ENCODE results near the gene LFNG.
A peak's percentile ranks its signal among the peaks of the same experiment; 100 is the strongest.
"Not testable (repeated sequence)": the region's sequence is repeated elsewhere in the genome, so short reads cannot be mapped to it uniquely, and the experiment has no call there.

LFNG gene

GRCh38 chr7:2523941-2524807 is 4.6 kb downstream of the LFNG start:
- Mint-ChIP-seq H3K27me3 (no peaks in the 10 kb centered on the region), H3K4me1 (peaks cover 58% of the 10 kb centered on the region), H3K27ac (no peak overlapping the region), H3K4me3 (no peak overlapping the region), H3K36me3 (ENCODE audit: low read depth) (peaks cover 2% of the 10 kb centered on the region), H3K9me3 (no peaks in the 10 kb centered on the region)
- DNase-seq (no peak), ATAC-seq (no peak)

GRCh38 chr7:2524808-2525657 is 5.5 kb downstream of the LFNG start:
- no peak overlapping the region for H3K4me3 Mint-ChIP-seq
- no peak for ATAC-seq
- DNase-seq: no peak
- no peaks in the 10 kb centered on the region for H3K27me3 Mint-ChIP-seq
- peaks cover 65% of the 10 kb centered on the region for H3K4me1 Mint-ChIP-seq
- H3K9me3 Mint-ChIP-seq: no peaks in the 10 kb centered on the region
- H3K36me3 Mint-ChIP-seq (ENCODE audit: low read depth): peaks cover 2% of the 10 kb centered on the region
- H3K27ac Mint-ChIP-seq: no peak overlapping the region

- Mint-ChIP-seq H3K27ac (no peak overlapping the region), H3K36me3 (ENCODE audit: low read depth) (peaks cover 2% of the 10 kb centered on the region)
- ATAC-seq: no peak
Observed at GRCh38 chr7:2525658-2526630, 6.4 kb downstream of the LFNG start.

GRCh38 chr7:2526659-2527504 is 7.3 kb downstream of the LFNG start:
- no peaks in the 10 kb centered on the region for H3K9me3 Mint-ChIP-seq
- H3K36me3 Mint-ChIP-seq (ENCODE audit: low read depth): peaks cover under 1% of the 10 kb centered on the region
- H3K4me1 Mint-ChIP-seq: peaks cover 68% of the 10 kb centered on the region
- no peak overlapping the region for H3K27ac Mint-ChIP-seq
- ATAC-seq (no peak), DNase-seq (no peak)
- no peaks in the 10 kb centered on the region for H3K27me3 Mint-ChIP-seq
- H3K4me3 Mint-ChIP-seq: no peak overlapping the region

More at GRCh38 chr7:2525658-2526630, 6.4 kb downstream of the LFNG start:
- peaks cover 68% of the 10 kb centered on the region for H3K4me1 Mint-ChIP-seq
- no peak for DNase-seq
- H3K9me3 Mint-ChIP-seq: no peaks in the 10 kb centered on the region
- H3K4me3 Mint-ChIP-seq: no peak overlapping the region
- H3K27me3 Mint-ChIP-seq: no peaks in the 10 kb centered on the region

- peaks cover 63% of the 10 kb centered on the region for H3K4me1 Mint-ChIP-seq
- H3K27me3 Mint-ChIP-seq: no peaks in the 10 kb centered on the region
- H3K27ac Mint-ChIP-seq: peak overlapping the region; percentile 68
- no peaks in the 10 kb centered on the region for H3K9me3 Mint-ChIP-seq
- H3K4me3 Mint-ChIP-seq: peak overlapping the region; percentile 49
- peak; percentile 61 for DNase-seq
- ATAC-seq: no peak
- H3K36me3 Mint-ChIP-seq (ENCODE audit: low read depth): no peaks in the 10 kb centered on the region
Observed at GRCh38 chr7:2527505-2528467, 8.2 kb downstream of the LFNG start.

- ATAC-seq: no peak
- H3K4me3 Mint-ChIP-seq: peak overlapping the region; percentile 49
- H3K36me3 Mint-ChIP-seq (ENCODE audit: low read depth): no peaks in the 10 kb centered on the region
- DNase-seq: no peak
- H3K4me1 Mint-ChIP-seq: peaks cover 57% of the 10 kb centered on the region
- no peaks in the 10 kb centered on the region for H3K9me3 Mint-ChIP-seq
- peak overlapping the region; percentile 39 for H3K27ac Mint-ChIP-seq
- no peaks in the 10 kb centered on the region for H3K27me3 Mint-ChIP-seq
Observed at GRCh38 chr7:2528481-2529095, 9.0 kb downstream of the LFNG start.

- no peaks in the 10 kb centered on the region for H3K9me3 Mint-ChIP-seq
- H3K27me3 Mint-ChIP-seq: no peaks in the 10 kb centered on the region
- DNase-seq: peak; percentile 70
- peak overlapping the region; percentile 65 for H3K4me3 Mint-ChIP-seq
- peak overlapping the region; percentile 93 for H3K27ac Mint-ChIP-seq
- no peaks in the 10 kb centered on the region for H3K36me3 Mint-ChIP-seq (ENCODE audit: low read depth)
- peak; percentile 62 for ATAC-seq
- peaks cover 54% of the 10 kb centered on the region for H3K4me1 Mint-ChIP-seq
Observed at GRCh38 chr7:2529161-2530070, 9.8 kb downstream of the LFNG start.

GRCh38 chr7:2530071-2530987 is 10.8 kb downstream of the LFNG start:
- peak overlapping the region; percentile 65 for H3K4me3 Mint-ChIP-seq
- peak overlapping the region; percentile 93 for H3K27ac Mint-ChIP-seq
- H3K36me3 Mint-ChIP-seq (ENCODE audit: low read depth): no peaks in the 10 kb centered on the region
- H3K27me3 Mint-ChIP-seq: no peaks in the 10 kb centered on the region
- H3K9me3 Mint-ChIP-seq: no peaks in the 10 kb centered on the region
- peaks cover 54% of the 10 kb centered on the region for H3K4me1 Mint-ChIP-seq
- DNase-seq: peak; percentile 81
- peak; percentile 68 for ATAC-seq

- H3K36me3 Mint-ChIP-seq (ENCODE audit: low read depth); ATAC-seq; DNase-seq; H3K9me3 Mint-ChIP-seq; H3K27me3 Mint-ChIP-seq: not testable (repeated sequence)
- peaks cover 49% of the 10 kb centered on the region for H3K4me1 Mint-ChIP-seq
- peak overlapping the region; percentile 93 for H3K27ac Mint-ChIP-seq
- peak overlapping the region; percentile 65 for H3K4me3 Mint-ChIP-seq
Observed at GRCh38 chr7:2530994-2531795, 11.6 kb downstream of the LFNG start.

- H3K27ac Mint-ChIP-seq; ATAC-seq; H3K9me3 Mint-ChIP-seq; DNase-seq; H3K36me3 Mint-ChIP-seq (ENCODE audit: low read depth); H3K27me3 Mint-ChIP-seq; H3K4me3 Mint-ChIP-seq: not testable (repeated sequence)
- H3K4me1 Mint-ChIP-seq: peaks cover 47% of the 10 kb centered on the region
Observed at GRCh38 chr7:2531796-2532110, 12.2 kb downstream of the LFNG start.
